Activated CD4-positive, alpha-beta memory T cell treated with anti-CD3 and anti-CD28 coated beads, Interleukin-2, amount 10 ng/mL, durations not matched to agents 7 days and 5 days (primary cell): Measurements from ENCODE around the gene PBX1. TPM values are rescaled to one million over a fixed set of nuclear protein-coding genes. Genes with fewer than 3 reads are reported as not detected.

Experiments used
- CTCF ChIA-PET: fragments of 350-600 bp; sonication (Branson Sonifier 250); formaldehyde crosslinking; loops from one replicate; lab custom pipeline; 2021; ENCODE audit warnings: antibody characterized with exemption, inconsistent platforms; lab: Charles Lee
- POLR2A ChIA-PET: fragments of 350-600 bp; sonication (Branson Sonifier 250); formaldehyde crosslinking; loops from one replicate; lab custom pipeline; 2021; ENCODE audit warnings: antibody characterized with exemption; lab: Charles Lee
- DNase-seq: peaks from one replicate; pipeline ENCODE4 v3.0.0-alpha.2; 2020
- H3K27ac Mint-ChIP-seq: one replicate; pipeline ENCODE4 v1.8.0; 2021; ENCODE audit warnings: mild to moderate bottlenecking, mixed read lengths
- H3K27me3 Mint-ChIP-seq: one replicate; pipeline ENCODE4 v1.8.0; 2021; ENCODE audit warnings: mixed read lengths
- H3K36me3 Mint-ChIP-seq: one replicate; pipeline ENCODE4 v1.8.0; 2021; ENCODE audit warnings: low read depth, mixed read lengths
- H3K4me1 Mint-ChIP-seq: one replicate; pipeline ENCODE4 v1.8.0; 2021; ENCODE audit warnings: mixed read lengths
- H3K4me3 Mint-ChIP-seq: one replicate; pipeline ENCODE4 v1.8.0; 2021; ENCODE audit warnings: mild to moderate bottlenecking, mixed read lengths
- H3K9me3 Mint-ChIP-seq: one replicate; pipeline ENCODE4 v1.8.0; 2021; ENCODE audit warnings: mixed read lengths
- total RNA-seq, 2 experiments: library from RNA; stranded (reverse); gene quantifications; one replicate each; pipeline ENCODE4 v1.2.3, GENCODE V29; 2021

The PBX1 gene
- total RNA-seq, 2 experiments from 2014 or later: 0.18 to 0.23 TPM

GRCh38 chr1:164622068-164622845 lies 63.3 kb downstream of the PBX1 start:
- Mint-ChIP-seq H3K36me3 (no peaks in the 10 kb centered on the region), H3K4me1 (no peaks in the 10 kb centered on the region), H3K27me3 (no peaks in the 10 kb centered on the region), H3K27ac (no peak overlapping the region), H3K4me3 (no peak overlapping the region), H3K9me3 (no peaks in the 10 kb centered on the region)
- ChIA-PET CTCF (no interaction called here), POLR2A (no interaction called here)
- DNase-seq: no peak

- Mint-ChIP-seq H3K4me1 (no peaks in the 10 kb centered on the region), H3K9me3 (peaks cover 3% of the 10 kb centered on the region), H3K4me3 (no peak overlapping the region), H3K27me3 (no peaks in the 10 kb centered on the region), H3K36me3 (no peaks in the 10 kb centered on the region), H3K27ac (no peak overlapping the region)
- no peak for DNase-seq
- ChIA-PET CTCF (no interaction called here), POLR2A (no interaction called here)
These were observed 64.8 kb downstream of the PBX1 start for GRCh38 chr1:164623805-164624204.

- peaks cover 3% of the 10 kb centered on the region for H3K9me3 Mint-ChIP-seq
- no peaks in the 10 kb centered on the region for H3K27me3 Mint-ChIP-seq
- ChIA-PET POLR2A (no interaction called here), CTCF (no interaction called here)
- no peaks in the 10 kb centered on the region for H3K36me3 Mint-ChIP-seq
- no peak overlapping the region for H3K27ac Mint-ChIP-seq
- H3K4me1 Mint-ChIP-seq: no peaks in the 10 kb centered on the region
- no peak overlapping the region for H3K4me3 Mint-ChIP-seq
- no peak for DNase-seq
These were observed 65.4 kb downstream of the PBX1 start for GRCh38 chr1:164624400-164624799.

- Mint-ChIP-seq H3K4me3 (no peak overlapping the region), H3K27me3 (no peaks in the 10 kb centered on the region)
- CTCF ChIA-PET: no interaction called here
These were observed 66.1 kb downstream of the PBX1 start for GRCh38 chr1:164625004-164625617.

DNA sequence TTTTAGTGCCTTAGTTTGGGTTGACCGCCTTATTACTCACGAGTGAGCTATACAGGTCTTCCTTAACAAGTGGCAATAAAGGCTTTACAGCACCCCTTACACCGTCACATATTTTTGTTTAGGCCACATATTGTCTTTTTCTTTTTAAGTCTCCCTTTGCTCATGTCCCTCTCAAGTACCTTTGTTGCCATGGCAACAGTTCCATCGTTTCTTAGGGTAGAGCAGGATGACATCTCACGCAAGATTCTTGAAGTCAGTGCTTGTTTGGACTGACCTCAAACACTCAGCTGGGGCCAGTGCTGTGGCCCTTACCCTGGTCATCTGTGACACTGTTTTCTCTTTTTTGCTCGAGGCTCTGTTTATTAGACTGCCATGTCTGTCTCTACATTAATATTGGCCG lies 69.8 kb downstream of the PBX1 start:
- peaks cover 3% of the 10 kb centered on the region for H3K9me3 Mint-ChIP-seq
- POLR2A ChIA-PET: no interaction called here
- H3K4me3 Mint-ChIP-seq: no peak overlapping the region
- H3K27ac Mint-ChIP-seq: no peak overlapping the region
- CTCF ChIA-PET: no interaction called here
- no peaks in the 10 kb centered on the region for H3K27me3 Mint-ChIP-seq
- DNase-seq: no peak
- H3K36me3 Mint-ChIP-seq: no peaks in the 10 kb centered on the region
- no peaks in the 10 kb centered on the region for H3K4me1 Mint-ChIP-seq

More at GRCh38 chr1:164625004-164625617, 66.1 kb downstream of the PBX1 start:
- H3K36me3 Mint-ChIP-seq: no peaks in the 10 kb centered on the region
- no peak overlapping the region for H3K27ac Mint-ChIP-seq
- H3K9me3 Mint-ChIP-seq: peaks cover 3% of the 10 kb centered on the region
- POLR2A ChIA-PET: no interaction called here
- DNase-seq: no peak
- no peaks in the 10 kb centered on the region for H3K4me1 Mint-ChIP-seq

DNA sequence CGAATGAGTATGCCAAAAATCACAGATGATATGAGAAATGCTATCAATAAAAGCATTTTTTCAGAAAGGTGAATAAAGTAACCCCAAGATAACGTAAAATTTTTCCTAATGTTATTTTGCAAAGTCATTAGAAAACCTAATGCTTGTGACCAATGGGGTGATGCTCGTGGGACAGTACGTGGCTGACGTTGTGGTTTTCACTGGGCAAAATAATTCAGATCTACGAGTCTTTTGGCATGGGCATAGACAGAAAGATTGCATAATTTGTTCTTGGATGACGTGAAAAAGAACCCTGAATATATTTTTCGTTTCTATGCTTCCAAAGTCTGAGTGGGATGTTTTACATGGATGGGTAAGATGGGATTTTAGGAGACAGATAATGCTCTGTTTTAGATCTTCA lies 71.0 kb downstream of the PBX1 start:
- CTCF ChIA-PET: no interaction called here
- Mint-ChIP-seq H3K36me3 (no peaks in the 10 kb centered on the region), H3K4me1 (no peaks in the 10 kb centered on the region), H3K27ac (no peak overlapping the region), H3K27me3 (no peaks in the 10 kb centered on the region), H3K9me3 (peaks cover 5% of the 10 kb centered on the region), H3K4me3 (no peak overlapping the region)
- DNase-seq: no peak
- POLR2A ChIA-PET: no interaction called here

GRCh38 chr1:164630626-164631396 lies 71.8 kb downstream of the PBX1 start:
- H3K36me3 Mint-ChIP-seq: no peaks in the 10 kb centered on the region
- peaks cover 5% of the 10 kb centered on the region for H3K9me3 Mint-ChIP-seq
- no peaks in the 10 kb centered on the region for H3K27me3 Mint-ChIP-seq
- DNase-seq: no peak
- ChIA-PET POLR2A (no interaction called here), CTCF (no interaction called here)
- no peak overlapping the region for H3K4me3 Mint-ChIP-seq
- H3K27ac Mint-ChIP-seq: no peak overlapping the region
- no peaks in the 10 kb centered on the region for H3K4me1 Mint-ChIP-seq

GRCh38 chr1:164631751-164632150 lies 72.8 kb downstream of the PBX1 start:
- no peaks in the 10 kb centered on the region for H3K36me3 Mint-ChIP-seq
- no peaks in the 10 kb centered on the region for H3K27me3 Mint-ChIP-seq
- H3K4me1 Mint-ChIP-seq: no peaks in the 10 kb centered on the region
- no peak overlapping the region for H3K4me3 Mint-ChIP-seq
- DNase-seq: no peak
- ChIA-PET CTCF (no interaction called here), POLR2A (no interaction called here)
- no peak overlapping the region for H3K27ac Mint-ChIP-seq
- H3K9me3 Mint-ChIP-seq: peaks cover 5% of the 10 kb centered on the region

- Mint-ChIP-seq H3K9me3 (peaks cover 2% of the 10 kb centered on the region), H3K4me1 (no peaks in the 10 kb centered on the region), H3K4me3 (no peak overlapping the region), H3K36me3 (no peaks in the 10 kb centered on the region), H3K27ac (no peak overlapping the region), H3K27me3 (no peaks in the 10 kb centered on the region)
- no peak for DNase-seq
- POLR2A ChIA-PET: no interaction called here
- CTCF ChIA-PET: no interaction called here
These were observed 75.0 kb downstream of the PBX1 start for GRCh38 chr1:164633997-164634396.

GRCh38 chr1:164635059-164635802 lies 76.2 kb downstream of the PBX1 start:
- no peaks in the 10 kb centered on the region for H3K4me1 Mint-ChIP-seq
- H3K36me3 Mint-ChIP-seq: no peaks in the 10 kb centered on the region
- H3K9me3 Mint-ChIP-seq: peaks cover 2% of the 10 kb centered on the region
- no peak overlapping the region for H3K27ac Mint-ChIP-seq
- H3K27me3 Mint-ChIP-seq: no peaks in the 10 kb centered on the region
- CTCF ChIA-PET: no interaction called here
- DNase-seq: no peak
- POLR2A ChIA-PET: no interaction called here
- H3K4me3 Mint-ChIP-seq: no peak overlapping the region

DNA sequence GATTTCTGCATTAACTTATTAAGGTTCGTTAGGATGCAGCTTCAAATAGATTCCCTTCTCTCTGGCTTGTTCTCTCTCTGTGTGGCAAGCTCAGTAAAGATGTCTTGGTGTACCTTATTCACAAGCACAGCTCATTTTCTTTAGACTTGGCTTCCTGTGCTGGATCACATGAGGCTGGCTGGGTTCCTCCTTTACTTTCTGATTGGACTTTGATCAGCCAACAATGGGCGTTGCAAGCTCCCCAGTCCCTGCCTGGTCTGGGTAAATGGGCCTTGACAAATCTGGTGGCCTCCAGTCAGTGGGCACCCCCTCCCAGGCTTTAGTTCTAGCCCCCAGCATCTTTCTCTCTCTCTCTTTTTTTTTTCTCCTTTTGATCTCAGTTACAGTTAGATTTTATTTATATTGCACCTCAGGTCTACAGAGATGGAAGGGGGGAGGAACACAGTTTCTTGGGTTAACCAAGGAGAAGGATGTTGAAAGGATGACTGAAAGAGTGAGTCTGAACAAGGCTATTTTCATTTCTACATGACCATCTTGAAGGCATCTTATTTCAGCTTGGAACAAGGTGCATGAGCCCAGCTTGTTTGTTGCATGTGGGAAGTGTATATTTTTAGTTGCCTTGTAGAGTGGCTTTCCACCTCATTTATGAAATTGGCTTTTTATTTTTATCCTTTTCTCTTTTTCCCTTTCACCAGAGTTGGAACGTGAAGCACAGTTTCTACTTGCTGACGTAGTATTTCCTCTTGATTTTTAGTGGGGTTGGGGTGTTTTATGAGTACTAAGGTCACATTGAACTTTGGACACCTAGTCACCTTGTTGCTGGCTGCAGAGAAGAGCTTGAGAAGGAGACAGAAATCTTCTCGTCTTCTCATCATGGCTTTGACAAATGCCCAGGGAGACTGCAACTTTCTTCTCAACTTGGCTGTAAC lies 77.1 kb downstream of the PBX1 start:
- Mint-ChIP-seq H3K4me3 (no peak overlapping the region), H3K36me3 (no peaks in the 10 kb centered on the region), H3K27me3 (no peaks in the 10 kb centered on the region), H3K4me1 (no peaks in the 10 kb centered on the region), H3K27ac (no peak overlapping the region), H3K9me3 (peaks cover 2% of the 10 kb centered on the region)
- ChIA-PET POLR2A (no interaction called here), CTCF (no interaction called here)
- no peak for DNase-seq

- peaks cover 2% of the 10 kb centered on the region for H3K9me3 Mint-ChIP-seq
- no peaks in the 10 kb centered on the region for H3K27me3 Mint-ChIP-seq
- no peaks in the 10 kb centered on the region for H3K36me3 Mint-ChIP-seq
- H3K27ac Mint-ChIP-seq: no peak overlapping the region
- DNase-seq: no peak
- CTCF ChIA-PET: no interaction called here
- POLR2A ChIA-PET: no interaction called here
- H3K4me1 Mint-ChIP-seq: no peaks in the 10 kb centered on the region
- no peak overlapping the region for H3K4me3 Mint-ChIP-seq
These were observed 77.8 kb downstream of the PBX1 start for GRCh38 chr1:164636757-164637156.
